Measurements from ENCODE around the gene MRPL49. TPM values are rescaled to one million over a fixed set of nuclear protein-coding genes. Genes with fewer than 3 reads are reported as not detected.
A peak's percentile ranks its signal among the peaks of the same experiment; 100 is the strongest.

Gene MRPL49
- total and polyA plus RNA-seq, 5 donors: 24.8 to 37.7 (median 34.0) TPM

DNA sequence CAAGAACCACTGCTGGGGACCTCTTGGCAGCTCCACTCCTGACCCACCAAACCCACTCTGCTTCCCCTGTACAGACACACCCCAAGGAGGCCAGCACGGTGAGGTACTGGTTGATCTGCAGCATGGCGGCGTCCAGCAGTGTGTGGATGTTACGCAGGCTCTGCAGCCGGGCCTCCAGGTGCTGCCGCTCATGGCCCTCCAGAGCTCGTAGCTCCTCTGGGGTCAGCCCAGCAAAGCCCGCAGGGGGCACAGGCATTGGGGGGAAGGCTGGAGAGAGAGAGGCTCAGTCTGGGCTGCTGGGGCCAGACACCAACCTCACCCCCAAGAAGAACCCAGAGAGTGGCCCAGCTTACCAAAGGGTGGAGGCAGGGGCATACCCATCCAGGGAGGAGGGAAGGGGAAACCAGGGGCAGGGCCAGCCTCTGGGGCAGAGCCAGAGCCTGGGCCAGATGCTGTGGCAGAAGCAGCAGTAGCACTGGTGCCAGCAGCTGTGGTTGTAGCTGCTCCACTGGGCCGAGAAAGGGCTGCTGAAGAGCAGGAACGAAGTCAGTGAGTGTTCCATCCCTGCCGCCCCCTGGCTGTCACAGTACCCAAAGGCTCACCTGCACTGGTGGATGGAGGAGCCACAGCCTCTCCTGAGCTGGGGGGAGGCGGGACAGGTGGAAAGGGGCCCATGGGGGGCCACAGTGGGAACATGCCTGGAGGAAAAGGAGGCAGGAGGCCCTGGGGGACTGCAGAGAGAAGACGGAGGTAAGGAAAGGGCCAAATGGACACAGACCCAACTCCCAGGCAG, 7.7 kb downstream of the MRPL49 start:
- no peak overlapping the region for H3K4me3 ChIP-seq (ENCODE audit: low read length)
- no peak overlapping the region for H3K27ac ChIP-seq (ENCODE audit: low read length)
- 87% methylated on average over 13 of the region's 13 CpGs for WGBS
- H3K9me3 ChIP-seq (ENCODE audit: control insufficient read depth, low read length): no peaks in the 10 kb centered on the region
- peaks cover 3% of the 10 kb centered on the region for H3K4me1 ChIP-seq (ENCODE audit: control insufficient read depth, insufficient read depth, low read length)
- DNase-seq: peak in 1 of 3 donors; percentile 38
- intact Hi-C loops (cut with DNase I): loop anchor here in 1 of 4 donors (10.0 kb wide), 1 partner anchor 315 kb away; the partner anchor contains the start of gene MEN1
- no peaks in the 10 kb centered on the region for H3K27me3 ChIP-seq (ENCODE audit: control insufficient read depth, insufficient read depth)
- ATAC-seq: no peak

DNA sequence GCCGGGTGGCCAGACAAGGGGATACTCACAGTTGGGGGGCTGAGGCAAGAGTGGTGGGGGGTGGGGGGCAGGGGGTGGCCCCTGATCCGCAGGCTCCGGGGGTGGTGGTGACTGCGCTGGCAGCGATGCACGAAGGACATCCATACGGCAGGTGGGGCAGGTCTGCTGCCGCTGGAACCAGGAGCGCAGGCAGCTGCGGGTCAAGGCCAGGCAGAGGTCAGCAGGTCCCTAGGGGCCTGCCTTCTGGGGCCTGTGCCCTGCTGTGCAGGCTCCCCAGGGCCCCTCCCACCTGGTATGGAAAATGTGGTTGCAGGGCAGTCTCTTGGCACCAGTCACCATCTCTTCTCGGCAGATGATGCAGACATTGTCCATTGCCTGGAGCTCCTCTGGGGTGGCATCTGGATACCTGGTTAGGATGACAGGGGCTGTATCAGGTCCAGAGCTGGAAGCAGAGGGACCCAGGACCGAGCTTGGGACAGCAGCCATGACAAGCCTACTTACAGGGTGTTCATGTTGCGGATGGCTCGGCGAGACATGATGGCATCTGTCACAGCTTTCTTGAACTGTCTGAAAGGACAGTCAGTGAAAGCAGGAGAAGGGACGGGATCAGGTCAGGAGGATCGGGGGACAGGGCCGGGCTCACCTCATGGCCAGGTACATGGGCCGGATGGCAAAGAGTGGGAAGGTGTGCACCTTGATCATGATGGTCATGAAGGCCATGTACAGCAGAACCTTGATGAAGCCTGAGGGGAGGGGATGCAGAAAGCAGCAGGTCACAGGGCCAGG, 8.7 kb downstream of the MRPL49 start:
- Histone ChIP-seq H3K27ac (ENCODE audit: low read length) (no peak overlapping the region), H3K4me3 (ENCODE audit: low read length) (no peak overlapping the region), H3K9me3 (ENCODE audit: control insufficient read depth, low read length) (no peaks in the 10 kb centered on the region), H3K27me3 (ENCODE audit: control insufficient read depth, insufficient read depth) (no peaks in the 10 kb centered on the region), H3K4me1 (ENCODE audit: control insufficient read depth, insufficient read depth, low read length) (peaks cover 6% of the 10 kb centered on the region)
- intact Hi-C loops (cut with DNase I): loop anchor here in 1 of 4 donors (10.0 kb wide), 1 partner anchor 316 kb away; the partner anchor contains the start of gene MEN1
- 81% methylated on average over 19 of the region's 19 CpGs for WGBS
- peak in 1 of 3 donors; percentile 50 for DNase-seq
- ATAC-seq: no peak

GRCh38 chr11:65131417-65131776, 9.3 kb downstream of the MRPL49 start:
- ATAC-seq (no peak), DNase-seq (no peak)
- H3K9me3 ChIP-seq (ENCODE audit: control insufficient read depth, low read length): no peaks in the 10 kb centered on the region
- WGBS: 75% methylated on average over 3 of the region's 3 CpGs
- peaks cover 6% of the 10 kb centered on the region for H3K4me1 ChIP-seq (ENCODE audit: control insufficient read depth, insufficient read depth, low read length)
- H3K4me3 ChIP-seq (ENCODE audit: low read length): no peak overlapping the region
- H3K27ac ChIP-seq (ENCODE audit: low read length): no peak overlapping the region
- no peaks in the 10 kb centered on the region for H3K27me3 ChIP-seq (ENCODE audit: control insufficient read depth, insufficient read depth)
- intact Hi-C loops (cut with DNase I): loop anchor here in 1 of 4 donors (10.0 kb wide), 1 partner anchor 317 kb away; the partner anchor contains the start of gene MEN1

GRCh38 chr11:65131895-65132237, 9.7 kb downstream of the MRPL49 start:
- Histone ChIP-seq H3K4me1 (ENCODE audit: control insufficient read depth, insufficient read depth, low read length) (peaks cover 6% of the 10 kb centered on the region), H3K4me3 (ENCODE audit: low read length) (no peak overlapping the region), H3K27me3 (ENCODE audit: control insufficient read depth, insufficient read depth) (no peaks in the 10 kb centered on the region), H3K27ac (ENCODE audit: low read length) (no peak overlapping the region), H3K9me3 (ENCODE audit: control insufficient read depth, low read length) (no peaks in the 10 kb centered on the region)
- intact Hi-C loops (cut with DNase I): loop anchor here in 1 of 4 donors (10.0 kb wide), 1 partner anchor 317 kb away; the partner anchor contains the start of gene MEN1
- ATAC-seq (no peak), DNase-seq (no peak)
- WGBS: 73% methylated on average over 6 of the region's 6 CpGs

DNA sequence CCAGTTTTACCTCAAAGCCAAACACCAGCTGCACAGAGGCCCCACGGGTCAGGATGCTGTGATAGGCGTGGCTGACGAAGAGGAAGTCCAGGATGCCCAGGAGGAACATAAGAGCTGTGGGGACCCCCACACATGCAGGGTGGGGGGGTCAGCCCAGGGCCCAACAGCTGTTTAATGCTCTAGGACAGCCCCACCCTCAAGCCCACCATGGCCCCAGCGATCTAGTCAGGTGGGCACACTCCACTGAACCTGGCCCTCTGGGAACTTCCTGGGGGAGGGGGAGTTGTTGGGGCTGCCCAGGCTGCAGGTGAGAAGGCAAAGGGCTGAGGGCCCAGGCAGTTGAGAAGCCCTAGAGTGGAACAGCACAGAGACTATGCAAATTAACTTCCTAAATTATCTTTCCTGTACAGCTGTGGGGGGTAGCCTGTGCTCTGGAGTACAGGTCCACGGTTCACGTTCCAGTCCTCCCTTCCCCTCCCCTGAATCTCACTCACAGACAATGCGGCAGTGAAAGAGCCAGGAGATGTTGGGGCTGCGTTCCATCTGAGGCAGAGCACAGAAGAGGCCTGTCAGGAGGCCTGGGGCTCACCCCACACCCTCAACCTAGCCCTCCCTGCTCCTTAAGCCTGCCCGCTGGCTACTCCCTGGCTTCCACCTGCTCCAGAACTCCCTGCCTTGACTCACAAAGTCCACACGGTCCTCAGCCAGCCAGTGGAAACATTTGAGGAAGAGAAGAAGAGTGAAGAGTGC, 10.3 kb downstream of the MRPL49 start:
- DNase-seq (peak in 1 of 3 donors; percentile 57), ATAC-seq (no peak)
- WGBS: 70% methylated on average over 10 of the region's 10 CpGs

GRCh38 chr11:65132988-65133700, 11.0 kb downstream of the MRPL49 start:
- 42% methylated on average over 18 of the region's 18 CpGs for WGBS
- Histone ChIP-seq H3K4me3 (ENCODE audit: low read length) (peak overlapping the region; percentile 66), H3K4me1 (ENCODE audit: control insufficient read depth, insufficient read depth, low read length) (peaks cover 6% of the 10 kb centered on the region), H3K9me3 (ENCODE audit: control insufficient read depth, low read length) (no peaks in the 10 kb centered on the region), H3K27ac (ENCODE audit: low read length) (peak overlapping the region; percentile 9), H3K27me3 (ENCODE audit: control insufficient read depth, insufficient read depth) (no peaks in the 10 kb centered on the region)
- intact Hi-C loops (cut with DNase I): loop anchor here in 1 of 4 donors (10.0 kb wide), 1 partner anchor 318 kb away; the partner anchor contains the start of gene MEN1
- DNase-seq (peak in 2 of 3 donors; percentile 30 to 44), ATAC-seq (no peak)

More for the DNA sequence above, 10.3 kb downstream of the MRPL49 start:
- Histone ChIP-seq H3K4me1 (ENCODE audit: control insufficient read depth, insufficient read depth, low read length) (peaks cover 6% of the 10 kb centered on the region), H3K4me3 (ENCODE audit: low read length) (no peak overlapping the region), H3K9me3 (ENCODE audit: control insufficient read depth, low read length) (no peaks in the 10 kb centered on the region), H3K27ac (ENCODE audit: low read length) (no peak overlapping the region), H3K27me3 (ENCODE audit: control insufficient read depth, insufficient read depth) (no peaks in the 10 kb centered on the region)
- intact Hi-C loops (cut with DNase I): loop anchor here in 1 of 4 donors (10.0 kb wide), 1 partner anchor 318 kb away; the partner anchor contains the start of gene MEN1

GRCh38 chr11:65133724-65134123, 11.6 kb downstream of the MRPL49 start:
- 1% methylated on average over 20 of the region's 20 CpGs for WGBS
- Histone ChIP-seq H3K4me3 (ENCODE audit: low read length) (peak overlapping the region; percentile 66), H3K9me3 (ENCODE audit: control insufficient read depth, low read length) (no peaks in the 10 kb centered on the region), H3K4me1 (ENCODE audit: control insufficient read depth, insufficient read depth, low read length) (peaks cover 6% of the 10 kb centered on the region), H3K27me3 (ENCODE audit: control insufficient read depth, insufficient read depth) (no peaks in the 10 kb centered on the region), H3K27ac (ENCODE audit: low read length) (peak overlapping the region; percentile 88)
- peak; percentile 78 to 86 (median 84) for DNase-seq
- intact Hi-C loops (cut with DNase I): loop anchor here in 2 of 4 donors (2.0 to 10.0 kb wide), 2 partner anchors 47 to 319 kb away; partner anchors contain the start of genes CAPN1 (in 1 of the 2) and MEN1 (in 1 of the 2)
- peak; percentile 3 to 26 for ATAC-seq

DNA sequence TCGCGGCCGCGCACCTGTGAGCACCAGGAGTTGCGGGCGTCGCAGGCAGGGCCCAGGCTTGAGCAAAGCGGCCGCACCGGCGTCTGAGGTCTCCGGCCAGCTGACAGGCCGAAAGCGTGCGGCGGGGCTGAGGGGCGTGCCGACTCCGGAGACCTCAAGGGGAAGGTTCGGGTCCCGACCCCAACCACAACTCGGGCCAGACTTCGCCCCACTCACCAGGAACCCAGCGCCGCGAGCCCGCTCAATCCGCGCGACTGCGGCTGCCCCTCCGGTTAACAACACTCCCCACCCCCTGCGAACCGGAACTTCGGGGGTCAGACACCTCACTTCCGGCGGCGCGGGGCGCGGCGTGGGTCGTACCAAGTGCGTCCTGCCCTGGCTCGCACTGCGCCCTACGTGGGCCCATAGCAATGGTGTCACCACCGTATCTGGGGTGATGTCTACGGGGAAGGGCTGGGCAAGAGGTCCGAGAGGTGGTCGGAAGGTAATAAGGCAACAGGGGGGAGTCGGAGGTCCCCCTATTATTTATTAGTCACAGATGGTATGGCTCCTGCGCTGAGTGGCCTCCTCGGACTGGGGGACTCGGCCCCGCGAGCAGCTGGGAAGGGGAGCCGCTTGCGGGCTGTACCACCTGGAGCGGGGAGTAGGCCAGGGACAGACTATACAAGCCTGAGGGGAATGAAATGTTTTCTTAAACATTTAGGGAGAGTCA, 12.3 kb downstream of the MRPL49 start, which contains the start of gene SYVN1:
Gene SYVN1, minus strand, starts transcription at position 280 of the 712 bp plus-strand sequence. CDS start 918 bp downstream, outside the sequence.
- H3K4me1 ChIP-seq (ENCODE audit: control insufficient read depth, insufficient read depth, low read length): peaks cover 6% of the 10 kb centered on the region
- H3K4me3 ChIP-seq (ENCODE audit: low read length): peak within 1 kb of the TSS; percentile 66
- peak; percentile 93 to 94 for ATAC-seq
- H3K27me3 ChIP-seq (ENCODE audit: control insufficient read depth, insufficient read depth): no peaks in the 10 kb centered on the region
- H3K9me3 ChIP-seq (ENCODE audit: control insufficient read depth, low read length): no peaks in the 10 kb centered on the region
- peak; percentile 91 to 96 (median 96) for DNase-seq
- intact Hi-C loops (cut with DNase I): loop anchor here in 2 of 4 donors (2.0 to 10.0 kb wide), 2 partner anchors 46 to 320 kb away; partner anchors contain the start of genes CAPN1 (in 1 of the 2) and MEN1 (in 1 of the 2)
- WGBS: under 1% methylated on average over 60 of the region's 60 CpGs
- peak within 1 kb of the TSS; percentile 88 for H3K27ac ChIP-seq (ENCODE audit: low read length)

- DNase-seq (peak; percentile 90 to 94 (median 94)), ATAC-seq (peak; percentile 89 to 91)
- Histone ChIP-seq H3K4me3 (ENCODE audit: low read length) (peak overlapping the region; percentile 66), H3K4me1 (ENCODE audit: control insufficient read depth, insufficient read depth, low read length) (peaks cover 6% of the 10 kb centered on the region), H3K27ac (ENCODE audit: low read length) (peak overlapping the region; percentile 88), H3K9me3 (ENCODE audit: control insufficient read depth, low read length) (no peaks in the 10 kb centered on the region), H3K27me3 (ENCODE audit: control insufficient read depth, insufficient read depth) (no peaks in the 10 kb centered on the region)
- intact Hi-C loops (cut with DNase I): loop anchor here in 2 of 4 donors (2.0 to 10.0 kb wide), 2 partner anchors 46 to 320 kb away; partner anchors contain the start of genes CAPN1 (in 1 of the 2) and MEN1 (in 1 of the 2)
- 2% methylated on average over 24 of the region's 24 CpGs for WGBS
Measured at GRCh38 chr11:65134952-65135632, 13.0 kb downstream of the MRPL49 start.
